Nucleus accumbens (tissue), 56 donors: ENCODE results near the gene CCDC74B.
"Not testable (repeated sequence)": the region's sequence is repeated elsewhere in the genome, so short reads cannot be mapped to it uniquely, and the experiment has no call there.

Experiments
- DNase-seq, 56 donors: peaks; one replicate each; lab custom pipeline; 2025; lab: John Stamatoyannopoulos, UW

The CCDC74B gene

DNA sequence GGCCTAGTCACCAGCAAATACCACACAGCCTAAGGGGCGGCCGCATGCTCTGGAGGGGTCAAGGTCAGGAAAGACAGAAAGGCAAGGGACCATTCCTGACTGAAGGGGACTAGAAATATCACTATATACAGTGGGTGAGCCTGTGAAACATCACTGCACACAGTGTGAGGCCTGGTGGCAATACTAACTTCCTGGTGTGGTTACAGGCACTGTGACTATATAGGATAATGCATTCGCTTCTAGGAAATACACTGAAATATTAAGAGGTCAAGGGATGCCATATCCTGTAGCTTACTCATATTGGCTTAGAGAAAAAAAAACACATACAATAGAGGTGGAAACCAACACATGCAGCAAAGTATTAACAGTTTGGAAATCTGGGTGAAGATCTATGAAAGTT lies 24.3 kb upstream of the CCDC74B start:
- DNase-seq: not testable (repeated sequence)

DNA sequence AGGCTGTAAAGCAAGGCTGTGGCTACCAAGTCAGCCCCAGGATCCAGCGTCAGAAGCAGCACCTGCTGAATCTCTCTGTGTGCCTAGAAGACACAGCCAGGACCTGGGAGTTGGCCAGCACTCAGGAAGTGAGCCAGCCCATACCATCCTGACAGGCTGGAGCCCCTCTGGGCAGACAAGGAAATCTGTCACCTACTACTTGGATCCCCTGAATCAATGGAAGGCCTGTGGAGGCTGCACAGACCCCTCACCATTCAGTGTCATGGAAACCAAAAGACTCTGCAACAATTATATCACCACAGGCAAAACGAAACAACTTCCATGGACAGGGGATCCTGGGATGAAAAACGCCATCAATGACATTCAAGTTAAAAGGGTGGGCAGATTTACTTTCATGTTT lies 21.7 kb upstream of the CCDC74B start:
- not testable (repeated sequence) for DNase-seq

GRCh38 chr2:130165293-130166016 lies 20.5 kb upstream of the CCDC74B start:
- no peak for DNase-seq

DNA sequence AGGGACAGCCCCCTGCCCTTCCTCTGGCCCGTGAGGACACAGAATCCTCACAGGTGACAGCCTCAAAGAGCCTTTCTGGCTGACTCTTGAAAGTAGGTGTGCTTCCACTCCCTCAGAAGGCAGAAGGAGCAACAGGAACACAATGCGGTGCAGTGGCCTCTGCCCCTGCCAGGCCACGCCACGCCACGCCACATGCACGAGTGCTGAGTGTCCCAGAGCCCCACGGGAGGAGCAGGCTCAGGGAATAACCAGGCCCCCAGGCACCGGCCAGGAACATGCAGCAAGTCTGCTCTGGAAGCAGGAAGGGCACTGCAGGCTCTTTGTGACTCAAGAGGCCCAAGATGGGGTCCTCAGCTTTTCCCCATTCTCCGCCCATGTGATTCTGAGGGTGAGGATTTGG lies 18.1 kb upstream of the CCDC74B start:
- no peak for DNase-seq

DNA sequence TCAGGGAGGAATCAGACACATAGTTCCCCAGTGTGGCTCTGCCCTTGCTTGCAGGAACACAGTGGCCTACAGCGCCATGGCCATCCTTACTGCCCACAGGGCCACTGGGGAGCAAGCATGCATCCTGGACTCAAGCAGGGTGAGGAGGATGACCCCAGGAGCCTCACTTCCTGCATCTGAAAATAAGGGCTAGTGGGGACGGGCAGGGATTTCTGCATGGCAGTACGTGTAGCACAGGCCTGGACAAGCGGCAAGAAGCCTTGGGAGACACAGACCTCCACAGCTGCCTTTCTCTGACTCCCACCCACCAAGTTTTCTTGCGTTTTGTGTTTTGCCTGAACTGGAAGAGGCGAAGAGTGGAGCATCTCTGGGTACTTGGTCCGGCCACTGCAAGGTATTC lies 17.6 kb upstream of the CCDC74B start:
- DNase-seq: not testable (repeated sequence)

- peak in 12 of 56 donors; percentile 6 to 52 (median 28) for DNase-seq
Measured at GRCh38 chr2:130160838-130161705, 16.2 kb upstream of the CCDC74B start.

DNA sequence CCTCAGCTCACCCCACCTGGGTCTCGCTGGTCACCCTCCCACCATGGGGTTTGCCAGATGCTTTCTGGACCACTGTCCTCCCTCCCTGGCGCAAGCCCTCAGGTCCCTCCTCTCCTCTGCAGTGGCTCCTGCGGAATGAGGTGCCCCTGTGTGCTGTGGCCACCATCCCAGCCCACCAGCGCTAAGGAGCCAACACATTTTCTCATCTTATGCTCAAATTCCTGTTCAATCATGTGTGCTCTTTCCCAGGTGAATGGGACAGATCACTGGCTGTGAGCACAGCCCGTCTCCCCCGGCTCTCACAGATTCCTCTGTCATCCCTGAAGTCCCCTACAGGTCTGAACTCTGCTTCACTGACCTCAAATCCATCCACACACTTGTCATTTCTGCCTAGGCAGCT lies 15.2 kb upstream of the CCDC74B start:
- no peak for DNase-seq

DNA sequence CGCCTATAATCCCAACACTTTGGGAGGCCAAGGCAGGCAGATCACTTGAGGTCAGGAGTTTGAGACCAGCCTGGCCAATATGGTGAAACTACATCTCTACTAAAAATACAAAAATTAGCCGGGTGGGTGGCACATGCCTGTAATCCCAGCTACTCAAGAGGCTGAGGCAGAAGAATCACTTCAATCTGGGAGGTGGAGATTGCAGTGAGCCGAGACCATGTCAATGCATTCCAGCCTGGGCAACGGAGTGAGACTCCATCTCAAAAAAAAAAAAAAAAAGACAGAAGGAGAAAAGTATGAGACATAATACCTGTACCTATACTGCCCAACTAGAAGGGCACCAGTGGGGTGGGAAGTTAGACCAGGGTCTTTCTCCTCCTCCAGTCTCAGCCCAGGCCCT lies 14.5 kb upstream of the CCDC74B start:
- DNase-seq: not testable (repeated sequence)

DNA sequence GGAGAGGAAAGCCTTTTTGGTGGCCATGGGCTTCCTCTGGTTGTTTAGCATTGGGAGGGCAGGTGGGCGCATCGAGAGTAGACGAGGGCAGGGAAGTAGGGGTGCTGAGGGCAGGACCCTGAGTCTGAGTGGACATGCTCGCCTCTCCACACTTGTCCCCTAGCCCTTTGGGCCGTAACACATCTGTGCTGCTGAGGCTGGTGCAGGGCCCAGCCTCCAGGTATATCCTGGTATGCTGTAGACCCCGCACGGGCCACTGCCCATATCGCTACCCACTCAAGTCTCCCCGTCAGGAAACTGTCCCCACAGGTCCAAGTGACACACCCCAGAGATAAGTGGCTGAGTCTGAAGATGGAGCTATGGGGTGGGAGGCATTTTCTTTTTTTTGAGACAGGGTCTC lies 13.7 kb upstream of the CCDC74B start:
- no peak for DNase-seq

DNA sequence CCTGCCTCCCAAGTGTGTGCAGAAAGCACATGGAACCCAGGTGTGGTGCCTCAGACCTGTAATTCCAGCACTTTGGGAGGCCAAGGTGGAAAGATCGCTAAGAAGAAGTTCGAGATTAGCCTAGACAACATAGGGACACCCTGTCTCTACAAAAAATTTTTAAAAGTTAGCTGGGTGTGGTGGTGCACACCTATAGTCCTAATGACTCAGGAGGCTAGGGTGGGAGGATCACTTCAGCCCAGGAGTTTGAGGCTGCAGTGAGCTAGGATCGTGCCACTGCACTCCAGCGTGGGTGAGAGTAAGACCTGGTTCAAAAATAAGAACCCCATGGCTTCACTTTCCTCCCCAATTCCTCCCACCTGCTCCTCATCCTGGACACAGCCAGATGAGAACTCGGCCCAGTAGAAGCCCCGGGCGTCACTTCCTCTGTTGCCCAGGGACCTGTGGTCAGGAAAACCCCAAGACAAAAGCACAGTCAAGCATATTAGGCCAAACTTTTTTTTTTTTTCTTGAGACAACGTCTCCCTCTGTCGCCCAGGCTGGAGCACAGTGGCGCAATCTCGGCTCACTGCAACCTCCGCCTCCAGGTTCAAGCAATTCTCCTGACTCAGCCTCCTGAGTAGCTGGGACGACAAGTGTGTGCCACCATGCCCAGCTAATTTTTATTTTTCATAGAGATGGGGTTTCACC lies 13.1 kb upstream of the CCDC74B start:
- DNase-seq: not testable (repeated sequence)

GRCh38 chr2:130157354-130157753 lies 12.4 kb upstream of the CCDC74B start:
- not testable (repeated sequence) for DNase-seq

DNA sequence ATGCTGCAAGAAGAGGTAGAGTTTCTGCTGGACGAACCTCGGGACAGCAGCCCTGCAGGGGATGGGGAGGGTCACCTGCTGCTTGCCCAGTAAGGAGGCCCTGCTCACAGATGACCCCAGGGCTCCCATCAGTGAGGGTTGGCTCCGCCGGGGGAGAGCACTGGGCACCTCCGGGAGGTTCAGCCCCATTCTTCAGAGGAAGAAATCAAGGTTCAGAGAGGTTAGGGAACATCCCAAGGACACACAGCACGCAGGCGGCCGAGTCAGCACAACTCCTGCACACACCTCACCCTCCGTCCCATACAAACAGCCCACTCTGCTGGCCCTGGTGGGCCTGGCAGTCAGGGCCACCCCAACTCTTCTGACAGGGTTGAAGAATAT lies 11.7 kb upstream of the CCDC74B start:
- DNase-seq: no peak

- DNase-seq: peak in 15 of 56 donors; percentile 3 to 58 (median 18)
Measured at GRCh38 chr2:130155956-130156623, 11.2 kb upstream of the CCDC74B start.

DNA sequence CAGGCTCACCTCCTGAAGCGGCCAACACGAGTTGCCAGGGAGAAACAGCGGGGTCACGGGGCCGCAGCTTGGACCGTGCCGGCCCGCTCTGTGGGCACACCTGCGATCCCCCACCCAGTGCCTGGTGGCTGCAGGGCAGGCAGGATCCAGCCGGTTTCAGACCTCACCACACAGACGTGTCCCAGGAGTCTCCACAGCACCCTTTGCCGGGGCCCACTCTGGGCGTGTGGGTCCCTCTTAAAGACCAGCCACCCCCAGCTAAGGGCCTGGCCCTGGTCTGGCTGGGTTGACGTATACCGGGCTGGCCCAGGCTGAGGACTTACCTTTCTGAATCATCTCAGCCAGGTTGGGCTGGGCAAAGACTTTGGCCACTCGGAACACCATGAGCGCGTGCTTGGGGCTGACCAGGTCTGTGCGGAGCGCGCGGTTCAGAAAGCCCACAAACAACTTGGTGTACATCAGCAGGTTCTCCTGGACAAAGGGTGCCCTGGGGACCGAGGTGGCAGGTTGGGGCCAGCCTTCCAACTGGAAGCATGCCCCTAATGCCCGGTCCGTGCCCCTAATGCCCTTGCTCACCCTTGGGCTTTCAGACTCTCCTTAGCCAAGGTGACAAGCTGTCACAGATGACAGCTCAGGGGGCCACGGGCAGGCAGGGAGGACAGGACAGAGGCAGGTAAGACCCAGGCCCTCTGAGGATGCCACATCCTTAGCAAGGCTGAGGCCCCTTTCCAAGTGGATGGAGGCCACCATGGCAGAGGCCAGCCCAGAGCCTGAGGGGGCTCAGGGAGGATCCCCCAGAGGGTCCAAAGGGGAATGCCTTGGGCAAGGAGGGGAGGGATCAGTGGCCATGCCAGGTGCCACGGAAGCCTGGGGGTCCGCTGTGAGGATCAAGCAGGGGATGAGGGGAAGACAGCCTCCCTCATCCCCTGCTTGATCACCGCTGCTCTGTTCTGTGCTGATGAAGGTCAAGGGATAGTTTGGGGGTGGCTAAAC lies 10.2 kb upstream of the CCDC74B start:
- no peak for DNase-seq

- not testable (repeated sequence) for DNase-seq
Measured at GRCh38 chr2:130154423-130154770, 9.5 kb upstream of the CCDC74B start.

- DNase-seq: not testable (repeated sequence)
Measured at GRCh38 chr2:130153721-130154422, 9.0 kb upstream of the CCDC74B start.

DNA sequence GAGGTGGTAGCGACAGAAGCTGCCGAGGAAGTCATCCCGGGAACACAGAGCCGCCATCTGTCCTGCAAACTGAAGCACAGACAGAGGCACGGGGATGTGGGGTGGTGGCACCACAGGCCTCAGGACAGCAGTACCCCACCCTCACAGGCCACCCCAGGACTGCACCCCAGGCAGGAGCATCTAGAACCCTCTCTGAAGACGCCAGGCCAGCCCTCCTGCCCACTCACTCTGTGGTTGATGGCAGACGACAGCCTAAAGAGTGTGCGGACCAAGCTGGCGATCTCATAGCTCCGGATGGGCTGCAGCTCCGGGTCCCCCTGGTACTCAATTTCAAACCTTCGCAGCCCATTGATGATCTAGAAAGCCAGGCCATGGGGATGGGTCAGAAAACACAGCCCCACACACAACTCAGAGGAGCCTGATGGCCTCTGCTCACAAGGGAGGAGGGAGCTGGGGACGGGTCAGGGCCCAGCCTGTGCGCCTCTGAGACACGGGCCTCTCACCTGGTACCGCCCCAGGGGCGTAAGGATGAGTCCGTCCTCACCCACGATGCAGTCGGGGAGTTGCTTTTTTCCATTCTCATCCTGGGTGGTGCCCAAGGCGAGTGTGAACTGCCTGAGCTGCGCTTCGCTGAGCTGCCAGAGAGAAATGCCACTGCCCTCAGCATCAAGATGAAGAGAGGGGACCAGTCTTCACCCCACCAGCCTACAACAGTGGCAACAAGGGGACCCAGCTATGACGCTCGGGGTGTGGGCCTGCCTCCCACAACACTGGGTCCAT lies 8.1 kb upstream of the CCDC74B start:
- no peak for DNase-seq
